IPS DF 19.7 (cell line): ENCODE measurements around the gene TMEM163.
"Not testable (repeated sequence)": the region's sequence is repeated elsewhere in the genome, so short reads cannot be mapped to it uniquely, and the experiment has no call there.

Experiments
- DNase-seq: peaks from one replicate; pipeline ENCODE4 v3.0.0-alpha.2; 2013; ENCODE audit warnings: low read depth, low spot score

TMEM163 gene

GRCh38 chr2:134723742-134724141 lies 4.9 kb upstream of the TMEM163 start:
- DNase-seq: not testable (repeated sequence)

- DNase-seq: no peak
Measured at GRCh38 chr2:134722728-134723127, 3.9 kb upstream of the TMEM163 start.

- no peak for DNase-seq
Measured at GRCh38 chr2:134721596-134721995, 2.8 kb upstream of the TMEM163 start.

- no peak for DNase-seq
Measured at GRCh38 chr2:134718023-134718816, 580 bp downstream of the TMEM163 start.

GRCh38 chr2:134717286-134718022 lies 1.3 kb downstream of the TMEM163 start:
- peak; percentile 25 for DNase-seq

- no peak for DNase-seq
Measured at GRCh38 chr2:134716721-134717243, 2.0 kb downstream of the TMEM163 start.

- no peak for DNase-seq
Measured at GRCh38 chr2:134715932-134716643, 2.7 kb downstream of the TMEM163 start.

GRCh38 chr2:134714228-134714627 lies 4.6 kb downstream of the TMEM163 start:
- no peak for DNase-seq

GRCh38 chr2:134713606-134714005 lies 5.2 kb downstream of the TMEM163 start:
- DNase-seq: no peak

- DNase-seq: no peak
Measured at GRCh38 chr2:134713176-134713575, 5.6 kb downstream of the TMEM163 start.

GRCh38 chr2:134712736-134713135 lies 6.1 kb downstream of the TMEM163 start:
- DNase-seq: no peak

GRCh38 chr2:134712299-134712698 lies 6.5 kb downstream of the TMEM163 start:
- DNase-seq: no peak

GRCh38 chr2:134711692-134712091 lies 7.1 kb downstream of the TMEM163 start:
- no peak for DNase-seq

GRCh38 chr2:134707330-134707676 lies 11.5 kb downstream of the TMEM163 start:
- DNase-seq: no peak

GRCh38 chr2:134706587-134707329 lies 12.0 kb downstream of the TMEM163 start:
- no peak for DNase-seq

GRCh38 chr2:134705861-134706586 lies 12.8 kb downstream of the TMEM163 start:
- DNase-seq: no peak

GRCh38 chr2:134704173-134704572 lies 14.6 kb downstream of the TMEM163 start:
- no peak for DNase-seq

- DNase-seq: no peak
Measured at GRCh38 chr2:134703426-134703825, 15.4 kb downstream of the TMEM163 start.

GRCh38 chr2:134700730-134701129 lies 18.1 kb downstream of the TMEM163 start:
- no peak for DNase-seq

GRCh38 chr2:134694411-134694810 lies 24.4 kb downstream of the TMEM163 start:
- DNase-seq: no peak
